K562 (cell line): ENCODE results near the gene WIPF2. TPM values are rescaled to one million over a fixed set of nuclear protein-coding genes. Genes with fewer than 3 reads are reported as not detected.

ENCODE experiments used
- BRF2 ChIP-seq: IDR thresholded peaks from 3 replicates; pipeline ENCODE4 v1.6.1; 2011; ENCODE audit warnings: borderline replicate concordance, mild to moderate bottlenecking; ENCODE audit not compliant: insufficient read length, insufficient read depth
- CREBBP ChIP-seq: IDR thresholded peaks from one replicate; pipeline ENCODE4 v1.6.1; 2012; ENCODE audit warnings: low read depth, mild to moderate bottlenecking, control low read depth, inconsistent platforms, low read length
- NCOA6 ChIP-seq: fragments of 450-650 bp; IDR thresholded peaks from 2 replicates; pipeline ENCODE4 v1.6.1; 2017; ENCODE audit warnings: mild to moderate bottlenecking
- NFRKB ChIP-seq: fragments of 450-650 bp; IDR thresholded peaks from 2 replicates; pipeline ENCODE4 v1.6.1; 2016; ENCODE audit warnings: low read depth
- RERE ChIP-seq: sonication (generic); formaldehyde crosslinking; IDR thresholded peaks from 2 replicates; pipeline ENCODE4 v1.8.0; 2023; ENCODE audit warnings: missing genetic modification reagents, mild to moderate bottlenecking, borderline replicate concordance
- SMAD4 ChIP-seq: fragments of 250-450 bp; sonication (Bioruptor Pico); conservative IDR thresholded peaks from 2 replicates; pipeline ENCODE4 v1.8.0; 2021; ENCODE audit warnings: inconsistent platforms, mild to moderate bottlenecking, moderate library complexity
- SRSF1 ChIP-seq: fragments of 200-400 bp; formaldehyde crosslinking; IDR thresholded peaks from 2 replicates; pipeline ENCODE4 v1.6.1; 2017; ENCODE audit warnings: mild to moderate bottlenecking, low read depth, low read length, moderate library complexity
- THRAP3 ChIP-seq: fragments of 450-650 bp; IDR thresholded peaks from 2 replicates; pipeline ENCODE4 v1.6.1; 2016; ENCODE audit warnings: mild to moderate bottlenecking, inconsistent platforms, borderline replicate concordance
- WHSC1 ChIP-seq: IDR thresholded peaks from one replicate; pipeline ENCODE4 v1.6.1; 2012; ENCODE audit warnings: low read length, control low read depth, inconsistent platforms
- ZEB2 ChIP-seq: fragments of 450-650 bp; IDR thresholded peaks from 2 replicates; pipeline ENCODE4 v1.6.1; 2016
- ZFP91 ChIP-seq: sonication (generic); formaldehyde crosslinking; IDR thresholded peaks from 2 replicates; pipeline ENCODE4 v1.8.0; 2022; ENCODE audit warnings: mild to moderate bottlenecking, missing genetic modification reagents
- ZNF174 ChIP-seq: fragments of 250-450 bp; sonication (Bioruptor Pico); IDR thresholded peaks from 2 replicates; pipeline ENCODE4 v1.4.0; 2020; ENCODE audit warnings: mild to moderate bottlenecking
- ZNF175 ChIP-seq: fragments of 200-800 bp; sonication (Bioruptor generic); IDR thresholded peaks from 2 replicates; pipeline ENCODE4 v1.6.1; 2016; ENCODE audit warnings: low read depth, mild to moderate bottlenecking, missing genetic modification characterization, missing compliant biosample characterization
- ZNF282 ChIP-seq: sonication (generic); formaldehyde crosslinking; IDR thresholded peaks from 2 replicates; pipeline ENCODE4 v1.8.1; 2023; ENCODE audit warnings: missing genetic modification reagents
- polyA plus RNA-seq, 8 experiments: library from polyadenylated mRNA; depleted of rRNA in 4 of 8; stranded (reverse) in 5 of 8; unstranded in 3 of 8; fragments of >200 nt; fragmentation: Nextera tagmentation in 2 of 8; fragmentation: Illumina TruSeq in 1 of 8; extraction: Ambion mirVana in 2 of 8; extraction: Trizol in 1 of 8; gene quantifications; 2 replicates each; pipeline versions ENCODE4 v1.2.1 to v1.2.3, GENCODE V29; 2011 to 2014; ENCODE audit warnings: inconsistent platforms in 1 of 8, missing spikeins in 1 of 8
- total RNA-seq, 7 experiments: library from RNA; depleted of rRNA in 6 of 7; stranded (reverse); fragments of >200 nt in 6 of 7; fragmentation: Illumina TruSeq in 2 of 7; extraction: Trizol in 2 of 7; gene quantifications; 2 replicates each; pipeline versions ENCODE4 v1.2.1 to v1.2.3, GENCODE V29; 2011 to 2021; ENCODE audit warnings: low replicate concordance in 1 of 7
- TF ChIP-seq, protein P1 (sequence below): sonication (generic); formaldehyde crosslinking; IDR thresholded peaks from 2 replicates; pipeline ENCODE4 v1.8.0; 2022; ENCODE audit warnings: mild to moderate bottlenecking, missing genetic modification reagents

WIPF2 gene
- total and polyA plus RNA-seq, 9 of the 15 experiments (the other 6 are each of a cell fraction or from before 2014, with no cell fraction given), result 3.6 to 15.0 (median 5.3) TPM

DNA sequence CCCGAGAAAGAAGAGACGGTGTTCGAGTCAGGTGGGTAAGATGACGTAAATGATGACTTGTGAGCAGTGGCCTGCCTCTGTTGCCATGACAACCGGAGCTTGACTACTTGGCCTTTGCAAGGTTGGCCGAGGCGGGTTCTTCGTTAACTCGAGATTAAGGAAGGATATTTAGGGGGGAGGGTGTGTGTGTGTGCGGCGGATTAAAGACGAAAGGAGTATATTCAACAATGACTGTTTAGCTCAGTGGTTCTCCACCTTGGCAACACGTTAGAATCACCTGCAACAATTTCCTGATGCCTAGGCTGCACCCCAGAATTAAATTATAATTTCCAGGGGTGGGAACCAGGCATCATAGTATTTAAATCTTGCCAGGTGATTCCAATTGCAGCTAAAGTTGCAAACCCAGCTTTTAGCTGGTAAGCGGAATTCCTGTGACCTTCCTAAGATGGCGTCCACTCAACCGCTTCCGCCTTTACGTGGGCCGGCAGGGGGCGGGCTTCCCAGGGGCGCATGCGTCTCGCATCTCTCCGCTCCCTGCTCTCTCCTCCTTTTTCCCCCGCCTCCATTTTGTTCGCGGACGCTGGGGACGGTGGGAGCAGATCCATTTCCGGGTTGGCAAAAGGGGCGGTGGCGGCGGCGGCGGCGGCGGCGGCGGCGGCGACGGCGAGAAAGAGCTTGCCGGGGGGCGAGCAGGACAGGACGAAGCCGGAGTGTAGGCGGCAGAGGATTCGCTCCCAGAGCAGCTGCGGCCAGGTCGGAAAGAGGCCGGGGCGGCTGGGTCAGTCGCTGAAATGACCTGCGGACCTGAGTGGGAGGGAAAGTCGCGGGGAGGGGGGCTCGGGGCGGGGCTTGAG is at the start of gene WIPF2 (continued):
- TF ChIP-seq CREBBP, result no peak
- TF ChIP-seq, protein P1, sequence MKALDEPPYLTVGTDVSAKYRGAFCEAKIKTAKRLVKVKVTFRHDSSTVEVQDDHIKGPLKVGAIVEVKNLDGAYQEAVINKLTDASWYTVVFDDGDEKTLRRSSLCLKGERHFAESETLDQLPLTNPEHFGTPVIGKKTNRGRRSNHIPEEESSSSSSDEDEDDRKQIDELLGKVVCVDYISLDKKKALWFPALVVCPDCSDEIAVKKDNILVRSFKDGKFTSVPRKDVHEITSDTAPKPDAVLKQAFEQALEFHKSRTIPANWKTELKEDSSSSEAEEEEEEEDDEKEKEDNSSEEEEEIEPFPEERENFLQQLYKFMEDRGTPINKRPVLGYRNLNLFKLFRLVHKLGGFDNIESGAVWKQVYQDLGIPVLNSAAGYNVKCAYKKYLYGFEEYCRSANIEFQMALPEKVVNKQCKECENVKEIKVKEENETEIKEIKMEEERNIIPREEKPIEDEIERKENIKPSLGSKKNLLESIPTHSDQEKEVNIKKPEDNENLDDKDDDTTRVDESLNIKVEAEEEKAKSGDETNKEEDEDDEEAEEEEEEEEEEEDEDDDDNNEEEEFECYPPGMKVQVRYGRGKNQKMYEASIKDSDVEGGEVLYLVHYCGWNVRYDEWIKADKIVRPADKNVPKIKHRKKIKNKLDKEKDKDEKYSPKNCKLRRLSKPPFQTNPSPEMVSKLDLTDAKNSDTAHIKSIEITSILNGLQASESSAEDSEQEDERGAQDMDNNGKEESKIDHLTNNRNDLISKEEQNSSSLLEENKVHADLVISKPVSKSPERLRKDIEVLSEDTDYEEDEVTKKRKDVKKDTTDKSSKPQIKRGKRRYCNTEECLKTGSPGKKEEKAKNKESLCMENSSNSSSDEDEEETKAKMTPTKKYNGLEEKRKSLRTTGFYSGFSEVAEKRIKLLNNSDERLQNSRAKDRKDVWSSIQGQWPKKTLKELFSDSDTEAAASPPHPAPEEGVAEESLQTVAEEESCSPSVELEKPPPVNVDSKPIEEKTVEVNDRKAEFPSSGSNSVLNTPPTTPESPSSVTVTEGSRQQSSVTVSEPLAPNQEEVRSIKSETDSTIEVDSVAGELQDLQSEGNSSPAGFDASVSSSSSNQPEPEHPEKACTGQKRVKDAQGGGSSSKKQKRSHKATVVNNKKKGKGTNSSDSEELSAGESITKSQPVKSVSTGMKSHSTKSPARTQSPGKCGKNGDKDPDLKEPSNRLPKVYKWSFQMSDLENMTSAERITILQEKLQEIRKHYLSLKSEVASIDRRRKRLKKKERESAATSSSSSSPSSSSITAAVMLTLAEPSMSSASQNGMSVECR (CRISPR knock-in tag), result no peak
- peak; percentile 91 for TF ChIP-seq NFRKB
- peak; percentile 51; the same call in 1 of the 2 replicates for TF ChIP-seq ZEB2
- no peak for TF ChIP-seq BRF2
- no peak for TF ChIP-seq RERE (CRISPR knock-in tag)
- no peak for TF ChIP-seq NCOA6
- 0 out of 2 replicates have a peak, but pooled peaks have one; percentile 57 for TF ChIP-seq SRSF1
- no peak for TF ChIP-seq SMAD4
- TF ChIP-seq ZNF175 (CRISPR knock-in tag), result no peak
- TF ChIP-seq ZFP91 (CRISPR knock-in tag), result no peak
- TF ChIP-seq ZNF174 (CRISPR knock-in tag), result no peak
- no peak for TF ChIP-seq WHSC1
- no peak for TF ChIP-seq THRAP3
- TF ChIP-seq ZNF282 (CRISPR knock-in tag), result no peak
